Duodenal mucosa (tissue), 2 donors: ENCODE data around the gene EIF5A.

Source experiments
- H3K27ac ChIP-seq: one replicate; pipeline ENCODE4 v1.7.0; 2013; ENCODE audit warnings: low read depth, low read length
- H3K27me3 ChIP-seq, 2 donors: one replicate each; pipeline ENCODE4 v1.7.0; 2013; ENCODE audit warnings: low read length in 2 of 2, control low read depth in 1 of 2; ENCODE audit not compliant: insufficient read depth in 2 of 2, control insufficient read depth in 1 of 2
- H3K36me3 ChIP-seq, 2 donors: one replicate each; pipeline ENCODE4 v1.7.0; 2013; ENCODE audit warnings: low read length in 2 of 2, control low read depth in 1 of 2; ENCODE audit not compliant: insufficient read depth in 2 of 2, control insufficient read depth in 1 of 2
- H3K4me1 ChIP-seq, 2 donors: one replicate each; pipeline ENCODE4 v1.7.0; 2013; ENCODE audit warnings: low read length in 2 of 2, control low read depth in 1 of 2; ENCODE audit not compliant: insufficient read depth in 2 of 2, control insufficient read depth in 1 of 2
- H3K4me3 ChIP-seq, 2 donors: one replicate each; pipeline ENCODE4 v1.7.0; 2013; ENCODE audit warnings: low read length in 2 of 2, low read depth in 1 of 2
- H3K9ac ChIP-seq, 2 donors: one replicate each; pipeline ENCODE4 v1.7.0; 2013; ENCODE audit warnings: low read length in 2 of 2, low read depth in 1 of 2
- H3K9me3 ChIP-seq, 2 donors: one replicate each; pipeline ENCODE4 v1.7.0; 2013; ENCODE audit warnings: low read length in 2 of 2, control low read depth in 1 of 2; ENCODE audit not compliant: control insufficient read depth in 1 of 2

The EIF5A gene

DNA sequence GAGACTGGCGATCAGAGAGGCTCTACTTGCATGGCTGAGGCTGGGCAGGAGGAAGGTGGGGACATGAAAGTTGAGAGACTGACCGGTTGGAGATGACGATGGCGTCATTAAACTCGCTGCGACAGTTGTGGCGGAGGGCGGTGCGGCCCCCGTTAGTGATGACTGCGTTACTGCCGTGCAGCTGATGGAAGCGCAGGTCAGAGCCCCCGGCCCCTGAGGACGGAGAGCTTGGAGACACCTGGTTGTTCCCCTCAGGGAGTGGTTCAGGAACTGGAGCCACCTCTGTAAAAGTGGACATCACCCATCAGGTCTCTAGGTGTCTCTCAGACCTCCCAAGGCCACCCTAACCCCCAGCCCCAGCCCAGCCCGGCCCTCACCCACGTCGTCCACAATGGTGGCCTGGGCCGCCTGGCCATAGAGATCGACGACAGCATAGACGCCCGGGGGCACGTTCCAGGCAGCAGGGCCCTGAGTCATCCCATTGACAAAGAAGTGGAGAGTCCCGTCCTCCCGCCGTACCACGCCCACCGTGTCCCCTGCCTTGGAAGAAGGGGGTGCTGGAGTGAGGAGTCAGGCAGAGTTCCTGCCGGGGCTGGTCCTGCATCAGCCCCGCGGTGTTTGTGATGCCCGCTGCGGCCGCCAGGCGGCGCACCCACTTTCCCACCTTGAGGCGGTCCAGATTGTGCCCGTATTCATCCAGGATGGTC is 16.5 kb downstream of the EIF5A start:
- H3K36me3 ChIP-seq: peaks cover 36 to 63% of the 10 kb centered on the region in 2 donors
- H3K27me3 ChIP-seq: no peaks in the 10 kb centered on the region
- no peak overlapping the region for H3K27ac ChIP-seq
- no peaks in the 10 kb centered on the region for H3K9me3 ChIP-seq
- H3K4me1 ChIP-seq: peaks cover 7 to 15% of the 10 kb centered on the region in 2 donors
- H3K4me3 ChIP-seq: no peak overlapping the region
- H3K9ac ChIP-seq: peak overlapping the region in 1 of 2 donors; percentile 10

DNA sequence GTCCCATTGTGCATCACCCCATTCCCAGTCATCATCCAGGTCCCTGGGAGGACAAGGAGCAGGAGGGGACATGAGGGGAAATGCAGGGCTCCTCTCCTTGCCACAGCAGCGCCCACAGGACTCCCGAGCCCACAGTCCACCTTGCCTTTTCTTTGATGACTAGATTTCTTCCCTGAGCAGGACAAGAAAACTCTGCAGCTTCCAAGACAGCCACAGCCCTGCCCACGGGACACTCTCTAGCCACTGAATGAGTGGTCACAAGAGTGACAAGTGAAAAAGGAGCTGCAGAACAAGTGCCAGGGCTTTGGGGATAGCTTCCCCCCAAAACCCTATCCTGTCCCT is 17.0 kb downstream of the EIF5A start:
- Histone ChIP-seq H3K9me3 (no peaks in the 10 kb centered on the region), H3K4me3 (no peak overlapping the region), H3K36me3 (peaks cover 33 to 60% of the 10 kb centered on the region in 2 donors), H3K27me3 (no peaks in the 10 kb centered on the region), H3K4me1 (peaks cover 7 to 13% of the 10 kb centered on the region in 2 donors), H3K9ac (peak overlapping the region in 1 of 2 donors; percentile 10), H3K27ac (no peak overlapping the region)

DNA sequence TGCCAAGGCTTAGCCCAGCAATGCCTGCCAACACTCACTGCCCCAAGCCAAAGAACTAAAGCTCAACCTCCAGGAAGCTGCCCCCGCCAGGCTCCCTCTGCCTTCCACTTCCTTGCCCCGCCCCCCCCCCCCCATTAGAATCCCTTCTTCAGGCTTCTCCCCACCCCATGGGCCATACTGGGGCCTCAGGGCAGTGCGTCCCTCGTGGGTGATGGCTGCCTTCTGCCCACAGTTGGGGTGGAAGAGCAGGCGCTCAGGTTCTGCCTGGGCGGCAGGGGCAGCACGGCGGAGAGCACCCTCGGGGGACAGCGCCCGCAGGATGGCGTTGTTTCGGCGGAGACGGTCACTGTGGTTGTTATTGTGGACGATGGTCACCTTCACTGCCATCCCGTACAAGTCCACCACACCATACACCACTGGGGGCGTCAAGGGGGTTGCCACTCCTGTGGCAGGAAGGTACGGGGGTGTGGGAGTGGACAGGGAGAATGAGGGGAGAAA is 17.7 kb downstream of the EIF5A start:
- peaks cover 7 to 13% of the 10 kb centered on the region in 2 donors for H3K4me1 ChIP-seq
- no peak overlapping the region for H3K4me3 ChIP-seq
- H3K27ac ChIP-seq: no peak overlapping the region
- peaks cover 33 to 60% of the 10 kb centered on the region in 2 donors for H3K36me3 ChIP-seq
- no peaks in the 10 kb centered on the region for H3K27me3 ChIP-seq
- H3K9me3 ChIP-seq: no peaks in the 10 kb centered on the region
- no peak overlapping the region for H3K9ac ChIP-seq

DNA sequence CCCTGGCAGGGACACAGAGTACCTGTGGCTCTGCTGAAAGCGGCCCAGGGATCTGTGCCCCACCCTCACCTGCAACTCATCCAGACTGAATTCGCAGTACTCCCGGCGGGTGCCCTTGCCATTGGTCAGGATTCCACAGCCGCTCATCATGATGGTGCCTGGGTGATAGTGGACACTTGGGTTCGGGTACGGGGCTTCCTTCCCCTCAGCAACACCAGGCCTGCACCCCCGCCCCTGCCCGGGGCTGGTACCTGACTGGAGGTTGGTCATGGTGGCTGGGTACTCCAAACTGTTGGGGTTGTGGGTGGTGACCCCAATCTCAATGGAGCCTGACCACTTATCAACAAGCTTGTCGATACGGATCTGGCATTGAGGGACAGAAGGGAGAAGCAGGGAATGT is 18.8 kb downstream of the EIF5A start:
- Histone ChIP-seq H3K4me3 (no peak overlapping the region), H3K27ac (no peak overlapping the region), H3K9me3 (no peaks in the 10 kb centered on the region), H3K36me3 (peaks cover 26 to 48% of the 10 kb centered on the region in 2 donors), H3K27me3 (no peaks in the 10 kb centered on the region), H3K4me1 (peaks cover 7 to 18% of the 10 kb centered on the region in 2 donors), H3K9ac (no peak overlapping the region)

DNA sequence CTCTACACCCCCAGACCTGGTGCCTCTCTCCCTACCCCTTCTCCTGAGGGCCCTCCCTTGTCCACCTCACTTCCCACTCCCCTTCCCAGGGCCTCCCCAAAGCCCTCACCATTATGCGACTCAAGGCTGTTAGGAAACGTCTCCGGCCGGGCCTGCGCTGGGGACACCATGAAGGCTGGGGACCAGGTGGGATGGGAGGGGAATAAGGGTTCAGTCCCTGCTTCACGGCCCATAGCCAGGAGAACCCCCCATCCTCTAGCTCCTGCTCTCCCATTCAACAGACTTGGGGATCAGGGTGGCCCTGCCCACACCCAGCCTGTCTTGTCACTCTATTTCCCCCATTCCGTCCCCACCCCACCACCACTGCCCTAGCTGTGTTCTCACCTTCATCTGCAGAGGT is 19.6 kb downstream of the EIF5A start:
- H3K9me3 ChIP-seq: no peaks in the 10 kb centered on the region
- H3K27me3 ChIP-seq: no peaks in the 10 kb centered on the region
- no peak overlapping the region for H3K9ac ChIP-seq
- H3K4me1 ChIP-seq: peaks cover 7 to 18% of the 10 kb centered on the region in 2 donors
- H3K36me3 ChIP-seq: peaks cover 20 to 40% of the 10 kb centered on the region in 2 donors
- no peak overlapping the region for H3K27ac ChIP-seq
- no peak overlapping the region for H3K4me3 ChIP-seq

DNA sequence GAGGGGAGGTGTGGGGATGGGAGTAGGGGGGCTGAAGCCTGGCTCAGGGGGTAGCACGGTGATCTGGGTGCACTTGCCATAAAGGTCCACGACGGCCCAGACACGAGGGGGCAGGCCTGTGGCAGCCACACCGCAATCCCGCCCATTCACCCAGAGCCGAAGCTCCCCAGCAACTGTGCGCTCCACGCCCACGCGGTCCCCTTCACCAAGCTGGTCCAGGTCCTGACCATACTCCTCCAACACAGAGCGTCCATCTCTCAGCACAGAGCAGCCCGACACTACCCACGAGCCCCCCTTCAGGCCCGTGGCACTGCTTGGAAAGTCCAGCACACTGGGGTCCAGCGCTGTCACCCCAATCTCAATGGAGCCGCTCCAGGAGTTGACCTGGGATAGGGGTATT is 20.1 kb downstream of the EIF5A start:
- Histone ChIP-seq H3K9ac (no peak overlapping the region), H3K4me3 (no peak overlapping the region), H3K27me3 (no peaks in the 10 kb centered on the region), H3K9me3 (no peaks in the 10 kb centered on the region), H3K4me1 (peaks cover 7 to 22% of the 10 kb centered on the region in 2 donors), H3K36me3 (peaks cover 19 to 36% of the 10 kb centered on the region in 2 donors), H3K27ac (no peak overlapping the region)

DNA sequence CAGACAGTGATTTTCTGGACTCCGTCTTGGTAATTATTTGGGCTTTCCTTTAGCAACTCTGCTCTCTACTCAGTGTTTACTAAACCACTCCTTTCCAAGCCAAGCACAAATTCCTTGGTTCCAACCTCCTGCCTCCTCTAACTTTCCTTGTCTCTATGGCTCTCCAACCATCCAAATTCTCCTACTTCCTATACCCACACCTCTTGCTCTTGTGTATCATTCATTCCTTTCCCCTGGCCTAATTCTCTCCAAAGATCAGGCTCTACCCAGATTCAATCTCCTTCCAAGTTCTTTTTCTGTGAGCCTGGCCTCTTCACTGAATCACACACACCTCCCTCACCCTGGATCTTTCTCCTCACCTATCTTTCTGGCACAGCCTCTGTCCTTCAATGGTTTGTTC is 20.6 kb downstream of the EIF5A start:
- peak overlapping the region; percentile 98 for H3K4me3 ChIP-seq

DNA sequence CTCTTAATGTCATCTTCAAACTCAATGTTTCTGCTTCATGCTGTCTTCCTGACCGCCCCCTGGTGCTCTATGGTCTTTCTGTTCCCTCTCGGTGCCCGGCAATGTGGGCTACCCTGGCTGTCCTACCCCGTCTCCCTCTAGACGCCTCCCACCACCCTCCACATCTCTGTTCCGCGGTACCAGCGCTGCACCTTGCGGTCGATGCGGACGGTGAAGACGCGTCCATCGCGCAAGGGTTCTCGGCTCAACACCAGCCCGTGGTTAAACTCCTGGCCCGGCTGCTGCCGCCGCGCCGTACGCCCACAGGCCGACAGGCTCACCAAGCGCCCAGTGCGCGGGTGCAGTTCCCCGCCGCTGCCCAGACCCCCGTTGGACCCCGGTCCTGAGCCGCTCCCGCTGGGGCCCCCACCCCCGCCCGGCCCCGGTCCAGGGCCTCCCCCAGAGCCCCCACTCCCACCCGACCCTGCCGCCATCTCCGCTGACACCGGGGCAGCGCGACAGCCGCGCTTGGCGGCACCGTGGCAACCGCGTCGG is 21.5 kb downstream of the EIF5A start, which contains the start of gene NEURL4:
Gene NEURL4 (minus strand): TSS at position 496 of the 534 bp plus-strand sequence. CDS start 23 bp downstream, at position 473.
- Histone ChIP-seq H3K4me1 (peaks cover 7 to 22% of the 10 kb centered on the region in 2 donors), H3K36me3 (peaks cover 5 to 23% of the 10 kb centered on the region in 2 donors)

More for the DNA sequence above, 20.6 kb downstream of the EIF5A start:
- H3K27ac ChIP-seq: no peak overlapping the region
- H3K4me1 ChIP-seq: peaks cover 7 to 22% of the 10 kb centered on the region in 2 donors
- no peaks in the 10 kb centered on the region for H3K9me3 ChIP-seq
- no peaks in the 10 kb centered on the region for H3K27me3 ChIP-seq
- peak overlapping the region in 1 of 2 donors; percentile 51 for H3K9ac ChIP-seq
- H3K36me3 ChIP-seq: peaks cover 14 to 31% of the 10 kb centered on the region in 2 donors

DNA sequence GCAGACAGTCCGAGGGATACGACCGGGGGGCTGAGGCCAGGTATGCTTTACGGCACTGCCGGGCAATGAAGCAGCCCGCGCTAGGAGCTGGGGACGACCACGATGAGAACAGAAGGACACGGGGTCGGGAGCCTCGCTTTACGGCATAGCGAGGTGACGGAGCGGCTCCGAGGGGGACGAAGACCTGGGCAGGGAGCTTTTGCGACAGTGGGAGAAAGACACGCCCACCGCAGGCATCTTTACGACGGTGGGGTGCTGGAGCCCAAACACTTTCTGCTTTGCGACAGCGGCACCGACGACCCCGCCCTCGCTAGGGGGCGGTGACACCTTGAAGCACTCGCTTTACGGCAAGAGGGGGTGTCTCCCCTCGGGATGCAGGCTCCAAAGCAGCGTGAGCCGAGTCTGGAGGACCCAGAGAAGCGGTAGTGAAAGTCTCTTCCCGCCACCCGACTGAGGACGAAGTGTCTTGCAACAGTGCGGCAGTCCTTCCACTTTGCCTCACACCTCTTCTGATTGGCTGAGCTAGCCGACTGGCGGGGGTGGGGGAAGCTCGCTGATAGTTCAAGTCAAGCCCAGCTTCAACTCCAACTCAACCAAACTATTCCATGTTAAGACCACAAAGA is 22.1 kb downstream of the EIF5A start:
- Histone ChIP-seq H3K27me3 (no peaks in the 10 kb centered on the region), H3K36me3 (peaks cover 3 to 19% of the 10 kb centered on the region in 2 donors), H3K9me3 (no peaks in the 10 kb centered on the region), H3K27ac (peak overlapping the region; percentile 96), H3K9ac (peak overlapping the region; percentile 56 to 91), H3K4me3 (peak overlapping the region; percentile 98), H3K4me1 (peaks cover 7 to 22% of the 10 kb centered on the region in 2 donors)

More for the DNA sequence above, 21.5 kb downstream of the EIF5A start, which contains the start of gene NEURL4:
- H3K9me3 ChIP-seq: no peaks in the 10 kb centered on the region
- H3K27me3 ChIP-seq: no peaks in the 10 kb centered on the region
- H3K9ac ChIP-seq: peak within 1 kb of the TSS; percentile 79 to 91
- peak within 1 kb of the TSS; percentile 98 for H3K4me3 ChIP-seq
- H3K27ac ChIP-seq: peak within 1 kb of the TSS; percentile 96
